Posterior cingulate gyrus (tissue), 11 donors: Measurements from ENCODE around the gene ABCC11.
A peak's percentile ranks its signal among the peaks of the same experiment; 100 is the strongest.
"Not testable (repeated sequence)": the region's sequence is repeated elsewhere in the genome, so short reads cannot be mapped to it uniquely, and the experiment has no call there.

Experiments
- DNase-seq, 10 donors: peaks; one replicate each; pipeline versions ENCODE4 v3.0.0 to v3.0.0-alpha.2; 2020 to 2021; ENCODE audit warnings: mixed read lengths in 3 of 10
- intact Hi-C: fragments of 100-400 bp; cut with DNase I; formaldehyde crosslinking; loops from one replicate; pipeline ENCODE4 v1.15.1; 2023

ABCC11 gene

DNA sequence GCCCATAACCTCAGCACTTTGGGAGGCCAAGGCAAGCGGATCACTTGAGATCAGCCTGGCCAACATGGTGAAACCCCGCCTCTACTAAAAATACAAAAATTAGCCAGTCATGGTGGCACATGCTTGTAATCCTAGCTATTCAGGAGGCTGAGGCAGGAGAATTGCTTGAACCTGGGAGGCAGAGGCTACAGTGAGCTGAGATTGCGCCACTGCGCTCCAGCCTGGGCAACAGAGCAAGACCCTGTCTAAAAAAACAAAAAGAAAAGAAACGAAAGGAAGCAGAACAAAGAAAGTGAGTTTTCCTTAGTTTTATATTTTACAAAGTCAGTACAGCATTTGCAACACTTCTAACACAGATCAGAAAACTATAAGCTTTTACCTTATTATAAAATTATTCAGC, 80.7 kb downstream of the ABCC11 start:
- intact Hi-C loops, result loop anchor here (5.0 kb wide), 1 partner anchor 1219 kb away; no protein-coding TSS in a partner anchor
- DNase-seq, result not testable (repeated sequence)

DNA sequence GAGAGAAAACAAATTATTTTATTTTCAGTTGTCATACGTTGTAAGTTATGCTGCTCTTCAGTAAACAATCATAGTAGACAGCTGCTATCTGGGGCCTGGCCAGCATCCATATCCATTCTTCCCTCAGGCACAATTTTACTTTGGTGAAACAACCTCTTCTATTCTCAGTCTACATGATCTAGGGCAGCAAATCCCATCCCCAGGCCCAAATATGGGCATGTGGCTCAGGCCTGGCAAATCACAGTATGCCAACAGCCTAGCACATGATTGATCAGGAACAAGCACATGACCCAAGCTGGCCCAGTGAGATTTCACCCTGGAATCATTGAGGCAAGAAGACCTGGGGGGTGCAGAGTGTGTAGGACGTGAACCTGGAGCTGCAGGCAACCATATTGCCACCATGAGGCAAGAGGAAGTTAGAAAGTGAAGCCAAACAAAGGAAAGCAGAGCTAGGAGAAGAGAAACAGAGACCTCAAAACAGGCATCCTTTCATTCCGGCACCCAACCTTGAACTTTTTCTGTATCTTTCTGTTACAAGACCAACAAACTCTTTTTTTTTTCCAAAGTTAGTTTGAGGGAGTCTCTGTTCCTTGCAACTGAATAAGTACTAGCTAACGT, 81.3 kb downstream of the ABCC11 start:
- no peak for DNase-seq
- intact Hi-C loops, result loop anchor here (2.0 to 5.0 kb wide), 2 partner anchors 1129 to 1219 kb away; no protein-coding TSS in a partner anchor

DNA sequence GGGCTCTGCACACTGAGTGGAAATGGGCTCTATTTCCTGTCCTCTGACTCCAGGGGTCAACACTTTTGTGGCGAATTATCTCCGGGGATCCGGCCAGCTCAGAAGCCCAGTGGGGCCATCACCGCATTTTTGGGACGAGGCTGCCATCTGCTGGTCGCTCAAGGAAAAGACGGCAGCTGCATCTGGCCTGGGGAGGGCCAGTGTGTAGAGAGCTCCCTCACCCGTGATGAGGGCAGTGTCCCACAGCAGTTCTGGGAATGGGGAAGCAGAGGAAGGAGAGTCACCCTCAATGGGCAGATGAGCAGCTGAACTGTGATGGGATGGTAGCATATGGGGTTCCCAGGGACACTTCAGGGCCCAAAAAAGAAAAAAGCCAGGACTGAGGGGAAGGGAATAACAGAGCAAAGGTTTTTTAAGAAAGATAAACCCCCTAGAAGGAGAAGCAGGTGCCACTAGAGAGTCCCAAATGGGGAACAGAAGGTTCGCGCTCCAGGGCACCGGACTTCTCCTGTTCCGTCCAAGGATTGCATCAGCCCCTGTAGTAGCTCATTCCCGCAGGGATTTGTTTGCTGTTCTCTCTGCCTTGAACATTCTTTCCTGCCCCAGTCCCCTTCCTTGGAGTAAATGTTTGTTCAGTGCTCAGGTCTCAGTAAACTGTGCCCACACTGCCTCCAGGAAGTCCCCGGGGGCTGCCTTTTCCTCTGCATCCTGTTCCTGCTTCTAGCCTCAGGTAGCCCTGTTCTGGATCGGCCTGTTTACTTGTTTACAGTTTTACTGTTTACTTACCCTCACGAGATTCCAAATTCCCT, 82.2 kb downstream of the ABCC11 start:
- DNase-seq, result peak; percentile 65 to 96 (median 86)
- intact Hi-C loops, result loop anchor here (2.0 to 5.0 kb wide), 2 partner anchors 1128 to 1218 kb away; no protein-coding TSS in a partner anchor

DNA sequence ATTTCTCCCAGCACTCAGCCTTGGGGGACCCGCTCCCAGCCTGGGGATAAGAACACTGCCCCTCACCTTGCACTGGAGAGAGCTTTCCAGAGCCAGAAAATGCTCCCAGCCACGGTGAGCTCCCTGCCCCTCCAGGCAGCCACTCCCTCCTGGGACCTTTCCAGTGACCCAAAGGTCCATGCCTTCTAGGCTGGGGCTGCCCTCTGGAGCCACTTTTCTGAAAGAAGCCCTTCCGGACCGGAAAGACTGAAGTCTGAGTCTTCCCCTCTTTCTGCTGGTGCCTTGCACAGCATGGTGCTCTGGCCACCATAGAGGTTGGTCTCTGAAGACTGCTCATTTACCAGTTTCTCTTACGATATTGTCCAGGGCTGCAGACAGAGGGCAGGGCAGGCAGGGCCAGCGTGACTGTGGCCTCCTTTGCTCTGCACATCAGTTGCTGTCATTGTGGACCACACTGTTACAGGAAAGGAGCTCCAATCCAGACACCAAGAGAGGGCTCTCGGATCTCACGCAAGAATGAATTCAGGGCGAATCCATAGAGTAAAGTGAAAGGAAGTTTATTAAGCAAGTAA, 84.4 kb downstream of the ABCC11 start:
- intact Hi-C loops, result no loop called here
- no peak for DNase-seq

DNA sequence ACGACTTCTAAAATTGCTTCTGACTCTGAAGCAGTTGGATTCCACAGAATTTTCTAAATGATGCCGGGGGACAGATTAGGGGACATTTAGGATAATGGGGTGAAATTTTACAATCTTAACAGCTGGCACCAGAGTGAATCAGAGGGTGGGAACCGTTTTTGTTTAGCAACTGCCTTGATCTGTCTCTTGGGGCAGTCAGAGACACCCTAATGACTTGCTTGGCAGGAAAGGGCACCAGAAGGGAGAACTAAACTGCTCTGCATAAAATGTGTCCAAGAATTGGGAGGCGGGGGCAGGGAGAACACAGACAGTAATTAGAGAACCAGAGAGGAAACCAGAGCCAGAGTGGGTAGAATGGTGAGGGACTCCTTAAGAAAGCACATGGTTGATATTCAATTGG, 85.4 kb downstream of the ABCC11 start:
- intact Hi-C loops, result no loop called here
- no peak for DNase-seq

DNA sequence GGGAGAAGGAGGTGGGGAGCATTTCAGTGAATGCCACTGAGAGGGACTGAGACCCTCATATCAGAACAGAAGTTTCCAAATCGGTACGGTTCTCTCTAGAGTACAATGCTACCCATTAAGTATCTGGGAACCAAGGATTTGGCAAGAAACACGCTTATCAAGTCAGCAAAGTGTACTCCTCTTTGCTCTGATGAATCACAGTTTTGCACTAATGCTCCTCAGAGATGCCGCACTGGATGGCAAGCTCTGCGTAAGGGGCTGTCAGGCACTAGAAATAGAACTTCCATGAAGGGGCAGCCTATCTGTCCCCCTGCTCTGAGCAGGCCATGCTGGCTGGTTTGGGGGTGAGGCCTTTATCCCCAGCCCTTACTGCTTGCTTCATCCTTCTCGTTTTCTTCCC, 86.8 kb downstream of the ABCC11 start:
- no peak for DNase-seq

DNA sequence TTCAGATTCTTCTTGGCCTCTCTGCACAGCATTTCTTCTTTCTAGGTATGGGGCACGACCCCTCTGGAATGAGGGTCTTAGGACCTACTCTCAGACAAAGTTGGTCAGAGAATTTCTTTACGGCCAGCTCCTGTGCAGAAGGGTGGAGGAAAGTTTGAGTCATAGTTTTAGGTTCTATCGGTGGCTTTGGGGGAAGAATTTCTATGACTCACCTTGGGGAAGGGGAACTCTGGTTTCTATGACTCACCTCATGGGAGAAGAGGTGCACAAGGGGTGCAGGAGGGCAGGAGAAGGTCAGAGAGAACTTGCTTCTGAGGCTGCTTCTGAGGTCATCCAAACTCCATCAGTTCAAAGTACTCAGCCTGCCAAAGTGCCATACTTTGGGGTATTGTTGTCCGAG, 89.0 kb downstream of the ABCC11 start:
- intact Hi-C loops, result no loop called here
- DNase-seq, result no peak

More for the DNA sequence above, 86.8 kb downstream of the ABCC11 start:
- intact Hi-C loops, result no loop called here

DNA sequence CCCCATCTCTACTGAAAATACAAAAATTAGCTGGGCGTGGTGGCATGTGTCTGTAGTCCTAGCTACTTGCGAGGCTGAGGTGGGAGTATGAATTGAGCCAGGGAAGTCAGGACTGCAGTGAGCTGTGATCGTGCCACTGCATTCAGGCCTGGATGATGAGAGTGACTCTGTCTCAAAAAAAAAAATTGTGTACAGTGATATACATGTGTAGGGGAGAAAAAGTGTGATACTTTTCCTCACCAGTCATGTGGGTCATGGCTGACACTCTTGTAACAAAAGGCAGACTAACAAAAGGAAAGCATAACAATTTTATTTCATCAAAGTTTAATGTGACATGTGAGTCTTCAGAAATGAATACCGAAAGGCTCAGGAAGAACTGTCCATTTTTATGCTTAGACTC, 89.5 kb downstream of the ABCC11 start:
- intact Hi-C loops, result loop anchor here (2.0 kb wide), 1 partner anchor 1015 kb away; the partner anchor contains the start of gene NETO2
- no peak for DNase-seq

DNA sequence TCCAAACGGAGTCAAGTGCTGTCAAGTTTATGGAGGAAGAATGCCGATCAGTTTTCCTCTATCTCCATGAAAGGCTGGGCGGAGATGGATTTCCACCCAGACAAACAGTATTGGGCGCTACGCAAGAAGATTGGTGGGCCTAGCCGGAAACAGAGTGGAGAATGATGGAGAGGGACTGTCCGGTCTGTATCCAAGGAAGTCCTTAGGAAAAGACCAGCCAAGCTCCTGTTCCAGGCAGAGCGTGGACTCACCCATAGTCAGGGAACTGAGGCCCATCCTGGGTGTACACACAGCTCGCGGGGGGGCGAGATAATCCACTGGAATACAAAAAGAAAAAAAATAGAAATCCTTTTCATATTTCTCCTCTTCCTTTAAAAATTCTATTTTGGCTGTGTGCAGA, 90.0 kb downstream of the ABCC11 start:
- no peak for DNase-seq
- intact Hi-C loops, result loop anchor here (2.0 kb wide), 1 partner anchor 1015 kb away; the partner anchor contains the start of gene NETO2

- intact Hi-C loops, result loop anchor here (2.0 kb wide), 1 partner anchor 1014 kb away; the partner anchor contains the start of gene NETO2
Measured at GRCh38 chr16:48156790-48157209, 90.5 kb downstream of the ABCC11 start.

GRCh38 chr16:48155926-48156789, 91.2 kb downstream of the ABCC11 start, which contains the start of gene ABCC12:
Gene ABCC12, minus strand, starts transcription at chr16:48155993. Its CDS starts 9,569 bp downstream, at chr16:48146424.
- intact Hi-C loops, result loop anchor here (2.0 kb wide), 1 partner anchor 1013 kb away; the partner anchor contains the start of gene NETO2
- no peak for DNase-seq

More at GRCh38 chr16:48156790-48157209, 90.5 kb downstream of the ABCC11 start:
- DNase-seq, result peak; percentile 76 to 98 (median 89)

DNA sequence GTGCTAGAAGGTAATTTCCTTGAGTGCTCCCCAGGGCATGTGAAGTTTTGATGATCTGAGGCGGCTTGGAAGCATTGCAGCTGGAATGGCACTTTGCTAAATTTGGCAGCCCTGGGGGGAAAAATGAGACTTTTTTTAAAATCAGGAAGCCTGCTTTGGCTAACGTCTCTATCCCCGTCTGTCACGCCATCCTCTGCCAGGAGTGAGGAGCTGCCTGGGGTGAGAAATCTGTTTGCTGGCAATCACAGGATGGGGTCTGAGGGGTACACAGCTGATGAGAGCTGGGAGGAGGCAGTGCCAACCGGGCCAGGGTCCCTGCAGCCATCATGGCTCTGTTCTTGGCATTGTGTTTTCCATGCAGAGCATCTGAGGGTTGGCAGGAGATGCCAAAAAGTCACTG, 93.6 kb downstream of the ABCC11 start:
- DNase-seq, result peak in 1 of 10 donors; percentile 79
- intact Hi-C loops, result no loop called here

GRCh38 chr16:48152226-48152625, 95.1 kb downstream of the ABCC11 start:
- peak in 1 of 10 donors; percentile 52 for DNase-seq
- intact Hi-C loops, result no loop called here

GRCh38 chr16:48150707-48151106, 96.6 kb downstream of the ABCC11 start:
- intact Hi-C loops, result no loop called here
- DNase-seq, result no peak

GRCh38 chr16:48146710-48147109, 100.6 kb downstream of the ABCC11 start:
- DNase-seq, result no peak
- intact Hi-C loops, result no loop called here

DNA sequence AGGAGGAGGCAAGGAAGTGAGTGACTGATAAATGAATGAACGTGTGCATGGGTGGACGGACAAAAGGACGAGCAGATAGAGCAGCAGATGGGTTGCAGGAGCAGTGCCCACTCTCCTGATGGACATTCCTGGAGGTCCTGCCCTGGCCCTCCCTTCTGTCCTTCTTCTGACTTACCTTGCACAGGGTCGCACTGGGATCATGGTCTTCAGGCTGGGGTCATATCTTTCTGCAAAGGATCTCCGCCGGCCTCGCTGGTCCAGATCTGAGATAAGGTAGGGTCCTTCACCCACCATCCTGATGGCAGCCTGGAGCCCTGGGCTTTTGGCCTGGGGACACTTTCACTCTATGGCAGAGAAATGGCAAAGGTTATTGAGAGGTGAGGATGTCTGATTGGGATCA, 101.2 kb downstream of the ABCC11 start:
- DNase-seq, result peak in 1 of 10 donors; percentile 69
- intact Hi-C loops, result no loop called here

DNA sequence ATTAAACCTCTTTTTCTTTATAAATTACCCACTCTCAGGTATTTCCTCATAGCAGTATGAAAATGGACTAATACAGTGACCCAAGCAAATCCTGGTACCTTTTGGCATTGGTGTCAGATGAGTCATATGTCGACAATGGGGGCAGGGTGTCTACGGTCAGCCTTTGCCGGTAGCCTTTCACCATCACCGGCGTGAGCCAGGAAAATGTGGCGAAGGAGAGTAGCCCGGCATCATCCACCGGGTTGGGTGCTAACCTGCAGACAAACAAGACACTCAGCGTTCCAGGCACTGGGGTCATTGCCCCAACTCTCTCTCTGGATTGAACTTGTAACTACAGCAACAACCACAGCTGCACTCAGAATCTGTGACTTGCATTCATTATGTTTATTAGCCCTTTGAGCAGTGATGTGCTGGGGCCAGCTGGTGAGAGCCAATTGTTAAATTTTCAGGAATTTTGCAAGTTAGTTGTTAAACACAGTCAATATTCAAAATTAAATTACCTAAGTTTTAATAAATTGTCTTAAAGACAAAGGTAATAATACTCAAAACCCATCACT, 103.4 kb downstream of the ABCC11 start:
- DNase-seq, result peak in 1 of 10 donors; percentile 83
- intact Hi-C loops, result no loop called here

- intact Hi-C loops, result no loop called here
- no peak for DNase-seq
Measured at GRCh38 chr16:48140821-48141220, 106.5 kb downstream of the ABCC11 start.

DNA sequence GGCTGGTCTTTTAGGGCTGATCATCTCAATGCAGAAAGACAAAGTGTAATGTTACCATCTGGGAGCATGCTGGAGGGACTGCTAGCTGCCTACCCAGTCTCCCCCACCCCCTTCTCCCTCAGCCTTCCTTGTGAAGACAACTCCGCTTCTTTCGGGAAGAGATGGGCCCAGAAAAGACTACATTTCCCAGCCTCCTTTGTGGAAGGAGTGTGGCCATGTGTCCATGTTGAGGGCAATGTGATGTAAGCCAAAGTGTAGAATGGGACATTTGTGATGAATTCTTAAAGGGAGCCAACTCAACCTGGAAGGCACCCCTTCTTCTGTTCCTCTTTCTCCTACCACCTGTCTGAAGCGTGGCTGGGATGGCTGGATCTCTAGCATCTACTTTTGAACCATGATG, 107.8 kb downstream of the ABCC11 start:
- DNase-seq, result no peak
- intact Hi-C loops, result no loop called here

DNA sequence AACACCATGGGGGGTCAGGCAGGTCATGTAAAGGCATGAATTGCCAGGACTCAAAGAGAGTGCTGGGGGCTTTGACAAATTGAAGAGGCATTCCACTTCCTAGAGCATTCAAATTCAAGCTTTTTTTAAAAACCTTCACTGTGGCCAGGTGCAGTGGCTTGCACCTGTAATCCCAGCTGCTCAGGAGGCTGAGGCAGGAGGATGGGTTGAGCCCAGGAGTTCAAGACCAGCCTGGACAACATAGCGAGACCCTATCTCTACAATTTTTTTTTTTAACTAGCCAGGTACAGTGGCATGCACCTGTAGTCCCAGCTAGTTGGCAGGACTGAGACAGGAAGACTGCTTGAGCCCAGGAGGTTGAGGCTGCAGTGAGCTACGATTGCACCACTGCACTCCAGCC, 108.8 kb downstream of the ABCC11 start:
- intact Hi-C loops, result no loop called here
- peak in 1 of 10 donors; percentile 12 for DNase-seq
